Measurements from ENCODE around the gene MRPS18C.
"Not testable (repeated sequence)": the region's sequence is repeated elsewhere in the genome, so short reads cannot be mapped to it uniquely, and the experiment has no call there.

DNA sequence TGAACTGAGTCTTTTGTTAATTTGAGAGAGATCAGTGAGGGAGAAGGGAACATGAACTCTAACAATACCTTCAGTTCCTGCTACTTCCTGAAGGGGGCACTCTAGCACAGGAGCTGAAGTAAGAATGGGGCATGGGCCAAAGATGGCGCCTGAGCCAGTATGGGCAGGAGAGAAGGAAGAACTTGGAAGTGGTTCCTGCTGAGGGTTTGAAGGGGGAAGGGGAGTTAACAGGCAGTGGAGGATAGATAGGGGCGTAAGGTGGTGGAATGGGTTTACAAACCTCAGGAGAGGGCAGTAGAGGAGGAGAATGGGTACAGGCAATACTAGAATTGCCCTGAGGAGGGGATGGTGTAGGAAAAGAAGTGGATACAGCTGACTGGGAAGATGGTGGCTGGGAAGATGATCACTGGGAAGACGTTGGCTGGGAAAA, 53.3 kb downstream of the MRPS18C start:
- TF ChIP-seq CTCF (conservative IDR thresholded peaks at IDR 0.05 in 1 of 2, IDR thresholded peaks at IDR 0.05 in 1 of 2; ENCODE audit: low read depth in 1 of 2, low read length in 2 of 2): peak; percentile 67 to 68
- not testable (repeated sequence) for TF ChIP-seq EZH2 (IDR thresholded peaks at IDR 0.05; ENCODE audit: low read length, missing control alignments)

All from fibroblast of lung (primary cell).